ENCODE measurements around the gene CFAP65.
A peak's percentile ranks its signal among the peaks of the same experiment; 100 is the strongest.

Gene CFAP65

DNA sequence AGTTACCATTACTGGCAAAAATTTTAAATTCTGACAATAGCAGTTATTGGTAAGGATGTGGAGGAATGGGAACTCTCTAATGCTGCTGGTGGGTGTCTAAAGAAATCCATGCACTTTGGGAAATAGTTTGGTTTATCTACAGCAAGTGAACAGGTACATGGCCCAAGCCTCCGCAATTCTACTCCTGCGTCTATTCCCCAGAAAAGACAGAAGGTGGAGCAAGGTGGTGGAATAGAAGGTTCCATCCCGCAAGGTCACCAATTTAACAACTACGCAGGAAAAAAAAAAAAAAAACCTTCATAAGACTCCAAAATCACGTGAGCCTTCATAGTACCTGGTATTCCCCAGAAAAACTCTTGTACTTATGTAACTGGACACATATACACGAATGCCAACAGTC lies 6.5 kb downstream of the CFAP65 start:
- DNase-seq (ENCODE audit: extremely low read depth in 1 of 2, low read depth in 1 of 2): no peak

DNA sequence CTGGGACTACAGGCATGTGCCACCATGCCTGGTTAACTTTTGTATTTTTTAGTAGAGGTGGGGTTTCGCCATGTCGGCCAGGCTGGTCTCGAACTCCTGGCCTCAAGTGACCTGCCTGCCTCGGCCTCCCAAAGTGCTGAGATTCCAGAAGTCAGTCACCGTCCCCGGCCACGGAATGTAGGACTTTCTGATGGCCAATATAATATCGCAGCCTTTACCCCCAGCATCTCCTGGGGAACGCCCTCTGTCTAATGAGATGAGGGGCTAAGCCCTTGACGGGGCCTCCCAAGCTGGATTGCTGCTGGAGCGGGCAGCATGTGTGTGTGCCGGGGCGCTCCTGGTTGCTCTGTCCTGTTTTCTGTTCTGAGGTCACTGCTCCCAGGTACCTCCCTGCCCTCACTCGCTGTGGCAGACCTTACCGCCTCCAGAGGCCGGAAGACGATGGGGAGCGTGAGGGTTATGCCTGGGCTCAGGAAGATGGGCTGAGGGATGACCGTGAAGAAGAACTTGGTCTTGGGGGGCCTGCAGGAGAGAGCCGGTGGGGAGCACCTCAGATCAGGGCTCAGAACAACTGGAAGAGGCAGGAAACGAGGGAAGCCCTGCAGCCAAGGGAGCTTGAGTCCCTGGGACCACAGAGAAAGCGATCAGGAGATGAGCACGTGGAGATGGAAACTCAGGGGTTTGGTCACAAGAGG lies 9.1 kb downstream of the CFAP65 start:
- DNase-seq (ENCODE audit: extremely low read depth in 1 of 2, low read depth in 1 of 2): no peak

DNA sequence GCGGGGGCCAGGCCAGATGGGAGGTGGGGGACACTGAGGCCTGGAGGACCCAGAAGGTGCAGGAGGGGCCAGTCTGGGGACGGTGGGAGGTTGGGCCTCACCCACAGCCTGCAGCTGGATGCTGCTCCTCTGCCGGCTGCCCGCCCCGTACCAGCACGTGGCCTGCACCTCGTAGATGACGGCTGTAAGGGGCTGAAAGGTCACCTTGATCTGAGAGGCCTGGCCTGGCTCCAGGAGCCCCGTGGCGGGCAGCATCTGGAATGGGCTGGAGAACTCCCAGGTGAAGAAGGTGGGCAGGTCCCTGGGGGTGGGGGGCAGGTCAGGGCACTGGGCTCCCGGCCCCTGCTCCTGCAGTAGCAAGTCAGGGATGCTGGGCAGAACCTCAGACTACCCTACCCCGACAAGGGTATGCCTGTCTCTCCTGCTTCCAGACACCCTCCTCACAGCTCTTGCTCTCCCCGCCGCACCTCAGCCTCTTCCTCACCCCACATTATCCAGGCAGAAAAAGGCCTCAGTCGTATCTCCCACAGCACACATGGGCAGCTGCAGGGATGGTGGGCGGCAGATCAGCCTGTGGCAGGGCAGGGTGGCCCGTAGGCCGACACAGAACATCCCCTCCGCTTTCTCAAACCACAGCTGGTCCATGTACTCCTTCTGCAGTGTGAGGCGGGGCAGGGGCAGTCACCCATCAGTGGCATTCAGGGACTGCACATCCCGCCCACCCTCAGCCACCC lies 10.1 kb downstream of the CFAP65 start:
- no peak for DNase-seq (ENCODE audit: extremely low read depth in 1 of 2, low read depth in 1 of 2)

DNA sequence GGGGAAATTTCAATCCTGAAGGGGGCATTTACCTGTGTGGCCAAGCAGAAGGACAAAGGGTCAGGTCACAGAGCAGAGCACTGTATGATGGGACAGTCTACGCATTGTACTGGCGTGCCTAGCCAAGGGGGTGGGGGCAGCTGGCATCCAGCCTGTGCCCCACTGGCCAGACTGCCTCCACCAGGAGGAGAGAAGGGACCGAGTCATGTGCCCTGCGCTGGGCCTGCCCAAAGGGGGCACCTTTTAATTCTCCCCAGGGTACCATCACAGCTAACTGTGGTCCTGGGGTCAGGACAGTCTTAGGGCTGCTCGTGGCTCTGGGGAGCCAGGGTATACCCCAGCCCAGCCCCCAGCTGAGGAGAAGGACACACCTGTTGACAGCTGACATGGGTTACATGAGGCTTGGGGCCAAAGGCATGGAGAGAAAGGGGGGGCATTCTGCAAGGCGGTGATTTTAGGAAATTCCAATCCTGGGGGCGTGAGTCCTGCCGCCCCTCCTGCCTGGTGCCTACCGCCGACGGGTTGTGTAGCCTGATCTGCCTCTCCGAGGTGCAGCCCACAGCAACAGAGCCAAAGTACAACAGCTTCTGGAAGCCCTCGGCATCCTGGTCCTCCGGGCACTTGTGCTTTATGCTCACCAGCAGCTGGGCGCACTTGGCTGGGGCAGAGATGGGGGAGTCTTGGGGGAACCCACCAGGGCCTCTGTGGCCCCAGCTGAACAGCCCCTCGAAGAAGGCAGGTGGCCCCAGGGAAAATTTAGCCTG lies 11.0 kb downstream of the CFAP65 start:
- no peak for DNase-seq (ENCODE audit: extremely low read depth in 1 of 2, low read depth in 1 of 2)

DNA sequence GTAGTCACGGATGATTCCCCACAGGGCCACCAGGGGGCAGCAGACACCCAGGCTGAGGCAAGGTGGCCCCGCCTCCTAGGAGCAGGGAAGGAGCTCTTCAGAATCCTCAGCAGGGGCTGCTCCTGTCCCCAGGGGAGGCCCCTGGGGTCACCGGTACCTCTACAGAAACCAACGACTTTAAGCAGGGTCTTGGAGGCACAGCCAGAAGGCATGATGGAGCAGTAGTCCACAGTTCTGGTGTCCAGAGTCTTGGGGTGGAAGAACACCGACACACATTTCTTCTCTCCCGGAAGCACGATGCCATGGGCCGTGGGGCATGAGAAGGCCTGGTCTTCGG lies 11.5 kb downstream of the CFAP65 start:
- DNase-seq (ENCODE audit: extremely low read depth in 1 of 2, low read depth in 1 of 2): peak; percentile 33 to 59

DNA sequence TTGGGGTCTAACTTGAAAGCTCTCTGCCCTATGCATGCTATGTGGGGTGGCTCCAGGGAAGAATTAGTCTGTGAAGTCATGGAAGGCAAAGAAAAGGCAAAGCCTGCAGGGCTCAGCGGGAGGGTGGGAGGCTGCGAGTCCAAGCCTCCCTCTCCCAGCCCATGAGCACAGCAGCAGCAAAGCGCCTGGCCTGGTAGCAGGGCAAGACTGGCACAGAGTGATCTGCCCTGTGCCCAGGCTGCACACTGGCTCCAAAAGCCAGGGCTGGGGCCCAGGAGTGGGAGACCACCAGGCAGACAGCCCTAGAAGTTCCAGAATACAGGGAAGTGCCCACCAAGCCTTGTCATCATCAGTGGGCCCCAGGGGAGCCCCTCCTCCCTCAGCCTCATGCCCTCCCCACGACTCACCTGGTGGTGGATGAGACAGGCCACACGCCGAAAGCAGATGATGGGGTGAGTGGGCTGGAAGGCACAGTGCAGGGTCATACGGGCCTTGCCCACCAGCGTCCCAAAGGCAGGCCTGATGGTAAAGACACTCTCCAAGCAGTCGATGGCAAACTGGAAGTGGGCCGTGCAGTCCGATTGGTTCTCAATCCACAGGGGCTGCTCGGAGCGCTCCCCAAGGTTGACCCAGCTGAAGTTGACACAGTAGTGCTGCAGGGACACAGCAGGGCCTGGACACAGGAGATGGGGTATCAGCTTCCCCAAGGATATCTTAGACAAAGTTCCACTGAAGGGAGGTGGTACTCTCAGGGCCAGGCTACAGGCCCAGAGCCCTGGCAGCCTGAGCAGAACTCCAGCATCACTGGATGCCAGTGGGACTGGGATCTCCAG lies 12.1 kb downstream of the CFAP65 start:
- no peak for DNase-seq (ENCODE audit: extremely low read depth in 1 of 2, low read depth in 1 of 2)

DNA sequence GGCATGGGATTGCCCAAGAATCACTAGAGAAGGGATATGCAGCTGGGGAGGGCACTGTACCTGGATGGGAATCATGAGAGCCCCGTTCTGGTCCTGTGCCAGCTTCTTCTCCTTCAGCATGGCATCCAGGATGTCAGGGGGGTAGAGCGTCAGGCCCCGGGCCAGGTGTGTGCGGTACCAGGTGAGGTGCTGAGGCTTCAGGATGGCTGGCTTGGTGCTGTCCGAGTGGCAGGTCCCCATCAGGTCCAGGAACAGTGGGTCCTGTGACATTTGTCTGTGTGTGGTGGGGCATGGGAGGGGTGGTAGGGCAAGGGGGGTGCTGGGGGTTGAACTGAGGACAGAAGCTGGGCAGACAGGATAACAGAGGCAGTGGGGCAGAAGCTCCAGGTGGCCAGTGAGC lies 13.2 kb downstream of the CFAP65 start:
- no peak for DNase-seq (ENCODE audit: extremely low read depth in 1 of 2, low read depth in 1 of 2)

DNA sequence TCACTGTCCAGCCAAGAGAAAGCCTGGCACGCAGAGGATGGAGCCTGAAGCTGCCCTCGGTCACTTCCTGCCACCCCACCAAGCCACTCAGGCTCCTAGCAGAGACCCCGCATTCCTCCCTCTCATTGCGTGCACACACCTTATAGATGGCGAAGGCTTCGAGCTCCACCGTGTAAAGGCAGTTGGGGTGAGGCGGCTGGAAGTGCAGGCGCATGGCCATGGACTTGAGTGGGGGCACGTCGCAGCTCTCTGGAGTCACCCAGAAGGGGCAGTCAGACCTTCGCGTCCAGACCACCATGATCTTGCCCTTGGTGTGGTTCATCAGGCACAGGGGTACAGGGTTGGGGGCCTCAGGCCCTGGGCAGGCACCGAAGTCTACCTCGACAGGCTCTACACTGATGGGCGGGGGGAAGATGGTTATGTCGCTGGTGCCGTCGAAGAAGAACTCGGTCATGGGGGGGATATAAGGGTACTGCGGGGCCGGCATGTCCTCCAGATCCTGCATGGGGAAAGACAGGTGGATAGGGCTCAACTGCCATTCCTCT lies 13.7 kb downstream of the CFAP65 start:
- DNase-seq (ENCODE audit: extremely low read depth in 1 of 2, low read depth in 1 of 2): no peak

DNA sequence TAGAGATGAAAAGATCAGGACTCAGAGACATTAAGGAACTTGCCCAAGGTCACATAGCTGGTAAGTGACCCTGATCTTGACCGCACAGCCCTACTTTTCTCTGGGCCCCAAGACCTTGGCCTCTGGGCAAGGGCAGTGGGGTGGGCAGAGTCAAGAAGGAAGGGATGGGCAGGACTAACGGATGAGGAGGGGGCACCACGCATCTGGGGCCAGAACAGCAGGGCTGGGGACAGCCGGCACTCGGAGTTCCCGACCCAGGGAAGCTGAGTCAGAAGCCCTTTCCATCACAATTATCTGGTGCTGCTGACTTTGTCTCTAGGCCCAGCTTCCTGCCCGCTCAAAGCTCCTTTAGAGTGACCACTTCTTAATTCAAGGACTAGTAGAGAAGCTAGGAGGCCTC lies 14.4 kb downstream of the CFAP65 start:
- no peak for DNase-seq (ENCODE audit: extremely low read depth in 1 of 2, low read depth in 1 of 2)

DNA sequence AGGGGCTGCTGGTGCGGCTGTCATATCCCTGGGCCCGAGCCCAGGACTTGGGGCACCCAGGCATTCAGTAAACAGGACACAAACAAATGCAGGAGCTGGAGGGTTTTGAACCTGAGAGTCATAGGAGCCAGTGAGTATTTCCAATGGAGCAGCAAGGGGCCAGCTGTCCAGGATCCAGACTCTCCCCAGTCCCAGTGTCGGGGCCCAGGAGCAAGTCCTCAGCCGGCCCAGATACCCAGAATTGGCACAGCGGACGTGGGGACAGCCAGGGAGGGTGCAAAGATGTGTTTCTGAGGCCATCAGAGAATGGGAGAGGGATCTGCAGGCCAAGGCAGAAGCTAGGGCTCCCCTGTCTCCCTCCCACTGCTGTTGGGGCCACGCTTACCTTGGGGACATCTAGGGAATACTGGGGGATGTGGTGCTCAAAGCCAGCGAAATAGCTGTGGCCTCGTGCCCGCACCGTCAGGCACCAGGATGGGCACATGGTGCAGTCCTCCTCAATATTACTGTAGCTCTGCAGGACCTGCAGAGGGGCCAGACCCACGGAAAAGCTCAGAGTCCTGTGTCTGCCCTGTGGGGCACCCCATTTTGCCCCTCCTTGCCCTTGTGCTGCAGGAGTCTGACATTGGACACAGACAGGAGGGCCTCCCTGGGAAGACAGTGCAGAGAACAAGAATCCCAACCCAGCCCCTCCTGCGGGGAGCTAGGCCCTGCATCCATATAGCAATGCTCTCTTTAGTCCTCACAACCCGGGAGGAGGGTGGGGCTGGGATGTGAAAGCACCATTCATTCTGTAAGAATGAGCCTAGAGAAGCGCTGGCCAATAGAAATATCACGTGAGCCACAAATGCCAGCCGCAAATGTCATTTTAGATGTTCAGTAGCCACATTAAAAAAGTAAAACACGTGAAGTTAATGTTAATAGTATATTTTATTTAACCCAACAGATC lies 15.4 kb downstream of the CFAP65 start:
- no peak for DNase-seq (ENCODE audit: extremely low read depth in 1 of 2, low read depth in 1 of 2)

DNA sequence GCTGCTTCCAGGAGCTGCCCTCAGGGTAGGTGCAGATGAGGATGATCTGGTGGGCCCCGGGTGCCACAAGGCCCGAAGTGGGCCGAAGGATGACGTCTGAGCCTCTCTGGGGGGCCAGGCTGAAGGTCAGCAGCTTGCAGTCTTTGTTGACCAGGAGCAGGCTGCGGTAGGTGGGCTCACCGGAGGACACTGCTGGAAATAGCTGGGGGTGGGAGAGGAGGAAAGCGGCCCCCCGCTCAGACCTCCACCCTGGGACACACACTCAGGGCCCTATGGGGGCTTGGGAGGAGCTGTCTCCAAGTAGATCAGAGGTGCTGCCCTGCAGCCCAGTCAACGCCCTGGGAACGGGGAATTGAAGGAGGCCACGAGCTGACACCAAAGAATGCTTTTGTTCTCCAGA lies 17.3 kb downstream of the CFAP65 start:
- DNase-seq (ENCODE audit: extremely low read depth in 1 of 2, low read depth in 1 of 2): no peak

DNA sequence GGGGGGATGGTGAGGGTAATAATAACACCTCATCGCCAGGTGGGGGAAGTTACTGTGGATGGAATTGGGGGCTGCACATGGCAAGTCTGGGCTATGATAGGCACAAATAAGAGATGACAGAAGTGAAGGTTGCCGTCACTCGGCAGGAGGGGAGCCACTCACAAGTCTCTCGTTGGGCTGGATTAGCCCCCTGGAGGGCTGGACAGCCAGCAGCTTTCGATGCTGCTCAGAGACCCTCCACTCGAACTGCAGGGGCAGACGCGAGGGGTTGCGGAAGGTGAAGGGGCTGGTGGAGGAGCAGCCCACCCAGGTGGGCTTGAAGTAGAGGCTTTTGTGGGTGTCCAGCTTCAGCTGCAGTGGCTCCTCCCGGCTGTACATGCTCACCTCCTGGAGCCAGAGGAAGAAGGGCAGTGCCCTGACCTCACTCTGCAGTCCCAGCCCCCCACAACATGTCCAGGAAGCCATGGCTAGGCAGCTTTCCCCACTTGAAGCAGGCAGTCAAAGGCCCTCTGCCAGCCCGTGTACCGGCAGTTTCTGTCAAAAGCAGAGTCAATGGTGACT lies 18.2 kb downstream of the CFAP65 start:
- no peak for DNase-seq (ENCODE audit: extremely low read depth in 1 of 2, low read depth in 1 of 2)

DNA sequence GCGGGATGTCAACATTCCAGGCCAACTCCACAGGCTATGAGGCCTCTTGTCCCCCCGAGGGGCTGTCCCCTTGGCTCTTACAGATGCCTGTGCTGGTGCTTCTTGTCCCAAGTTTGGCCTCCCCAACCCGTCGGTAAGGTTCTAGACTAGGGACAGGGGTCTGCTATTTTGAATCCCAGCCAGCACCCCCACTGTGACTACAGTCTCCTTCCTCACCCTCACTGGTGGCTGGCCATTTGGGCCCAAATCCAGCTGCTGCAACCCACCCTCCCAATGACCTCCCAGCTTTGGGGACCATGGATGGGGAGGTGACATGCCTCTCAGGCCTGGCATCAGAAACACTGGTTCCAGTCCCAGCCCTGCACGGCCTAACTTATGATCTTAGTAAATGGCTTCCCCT lies 18.7 kb downstream of the CFAP65 start:
- DNase-seq (ENCODE audit: extremely low read depth in 1 of 2, low read depth in 1 of 2): no peak

DNA sequence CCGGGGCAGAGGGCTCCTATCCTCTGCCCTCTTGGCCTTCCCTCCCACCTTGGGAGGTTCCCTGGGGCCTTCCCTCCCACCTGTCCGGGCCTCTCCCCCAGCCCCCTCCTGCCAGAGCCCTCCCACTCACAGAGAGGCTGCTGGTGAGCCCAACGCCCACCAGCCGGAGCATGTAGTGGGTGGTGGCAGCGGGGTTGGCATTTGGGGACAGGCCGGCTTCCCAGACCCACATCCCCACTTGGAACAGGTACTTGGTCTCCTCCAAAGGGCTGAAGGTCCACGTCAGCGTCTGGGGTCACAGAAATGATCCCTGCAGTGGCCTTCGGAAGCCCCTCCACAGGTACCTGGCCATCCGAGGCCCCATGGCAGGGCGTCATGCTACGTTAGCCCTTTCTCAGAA lies 19.3 kb downstream of the CFAP65 start:
- DNase-seq (ENCODE audit: extremely low read depth in 1 of 2, low read depth in 1 of 2): no peak

DNA sequence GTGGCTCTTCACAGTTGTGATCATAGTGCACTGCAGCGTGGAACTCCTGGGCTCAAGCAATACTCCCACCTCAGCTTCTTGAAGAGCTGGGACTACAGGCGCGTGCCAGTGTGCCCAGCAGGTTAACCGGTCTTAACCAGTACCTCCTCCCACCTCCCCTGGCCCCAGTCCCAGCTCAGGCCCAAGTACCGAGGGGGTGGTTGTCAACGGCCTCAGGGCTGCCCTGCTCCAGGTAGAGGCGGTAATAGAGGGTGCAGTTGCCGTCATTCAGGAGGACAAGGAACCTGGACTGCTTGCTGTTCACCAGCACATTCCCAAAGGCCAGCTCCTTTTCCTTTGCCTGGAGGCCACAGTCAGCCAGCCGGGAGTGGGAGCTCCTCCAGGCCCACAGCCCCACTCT lies 19.7 kb downstream of the CFAP65 start:
- DNase-seq (ENCODE audit: extremely low read depth in 1 of 2, low read depth in 1 of 2): no peak

DNA sequence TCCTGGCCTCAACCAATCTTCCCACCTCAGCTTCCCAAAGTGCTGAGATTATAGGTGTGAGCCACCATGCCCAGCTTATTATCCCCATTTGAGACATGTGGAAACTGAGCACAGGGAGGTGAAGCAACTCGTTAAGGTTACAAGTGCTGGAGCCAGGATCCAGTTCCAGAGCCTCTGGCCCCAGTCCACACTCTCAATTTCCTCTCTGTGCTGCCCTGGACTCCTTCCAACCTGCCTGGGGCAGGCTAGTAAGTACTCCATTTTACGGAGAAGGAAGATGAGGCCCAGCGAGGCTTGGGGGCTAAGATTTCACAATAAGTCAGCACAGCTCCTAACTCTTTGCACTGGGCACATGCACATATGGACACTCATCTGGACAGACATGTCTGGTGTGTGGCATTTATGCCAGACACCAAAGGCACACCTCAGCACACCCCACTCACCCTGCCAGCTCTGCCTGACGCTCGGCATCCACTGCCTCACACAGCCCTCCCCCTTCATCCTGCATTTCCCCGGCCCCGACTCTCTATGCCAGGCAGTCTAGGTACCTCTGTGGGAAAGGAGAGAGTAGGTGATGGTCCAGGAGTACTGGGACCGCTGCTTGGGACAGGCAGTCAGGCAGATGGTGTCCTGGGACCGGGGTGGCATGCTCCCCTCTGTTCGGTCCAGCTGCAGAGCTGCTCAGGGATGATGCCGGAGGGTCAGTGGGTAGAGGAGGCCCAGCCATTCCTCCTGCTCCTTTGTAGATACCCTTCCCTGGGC lies 20.5 kb downstream of the CFAP65 start:
- DNase-seq (ENCODE audit: extremely low read depth in 1 of 2, low read depth in 1 of 2): no peak

DNA sequence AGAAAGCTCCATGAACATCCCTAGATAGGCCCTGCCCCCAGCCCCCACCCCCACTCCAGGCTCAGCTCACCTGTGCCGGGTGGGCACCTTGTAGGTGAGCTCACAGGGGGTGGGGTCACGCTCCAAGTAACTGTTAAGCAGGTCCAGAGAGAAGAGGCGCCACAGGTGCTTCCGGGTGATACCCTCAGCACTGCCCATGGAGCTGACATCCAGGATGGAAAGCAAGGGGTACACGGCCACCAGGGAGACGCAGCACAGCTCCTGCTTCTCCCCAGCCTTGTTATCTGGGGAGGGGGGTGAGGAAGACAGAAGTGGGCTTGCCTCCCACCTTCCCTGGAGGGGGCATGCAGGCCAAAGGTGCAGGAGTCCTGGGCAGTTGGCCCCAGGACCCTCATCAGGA lies 21.9 kb downstream of the CFAP65 start:
- no peak for DNase-seq (ENCODE audit: extremely low read depth in 1 of 2, low read depth in 1 of 2)

DNA sequence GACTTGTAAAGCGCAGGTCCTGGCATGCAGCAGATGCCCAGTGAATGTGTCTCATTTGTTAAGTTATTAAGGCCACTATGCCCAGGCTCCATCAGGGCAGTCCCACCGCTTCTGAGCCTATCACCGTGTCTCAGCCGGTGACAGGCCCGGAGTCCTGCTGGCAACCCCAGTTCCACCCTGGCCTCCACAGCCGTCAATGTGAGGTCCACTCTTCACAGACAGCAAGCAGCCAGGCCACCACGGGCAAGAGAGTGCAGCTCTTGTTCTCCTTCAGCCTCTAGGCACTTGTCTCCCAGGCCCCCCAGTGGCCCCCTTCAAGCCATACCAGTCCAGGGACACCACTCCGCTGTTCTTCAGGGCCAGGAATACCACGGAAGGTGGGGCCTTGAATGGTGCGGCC lies 22.6 kb downstream of the CFAP65 start:
- no peak for DNase-seq (ENCODE audit: extremely low read depth in 1 of 2, low read depth in 1 of 2)

DNA sequence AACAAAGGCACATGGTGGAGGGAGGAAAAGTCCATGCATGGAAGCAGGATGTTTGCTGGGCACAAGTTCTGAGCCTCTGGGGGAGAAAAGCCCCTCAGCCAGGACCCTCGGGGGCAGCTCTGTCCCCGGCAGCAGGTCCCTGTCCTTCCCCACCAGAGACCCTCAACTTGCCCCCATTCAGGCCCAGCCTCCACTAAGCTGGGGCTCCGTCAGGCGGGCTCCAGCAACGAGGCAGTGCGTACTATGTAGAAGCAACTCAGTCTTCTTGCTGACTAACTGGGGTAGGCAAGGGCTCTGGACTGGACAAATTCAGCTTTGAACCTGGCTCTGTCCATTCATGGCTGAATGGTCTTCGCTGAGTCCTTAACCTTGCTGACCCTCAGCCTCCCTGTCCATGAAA lies 23.0 kb downstream of the CFAP65 start:
- DNase-seq (ENCODE audit: extremely low read depth in 1 of 2, low read depth in 1 of 2): no peak

Data from stimulated activated CD8-positive, alpha-beta memory T cell treated with anti-CD3 and anti-CD28 coated beads, Interleukin-7, amount 100 ng/mL, for 48 hours (primary cell).